Stimulated activated CD4-positive, alpha-beta T cell treated with anti-CD3 and anti-CD28 coated beads, Interleukin-4, amount 100 ng/mL, for 1 hour (primary cell): ENCODE data around the gene FARSA.
"Not testable (repeated sequence)": the region's sequence is repeated elsewhere in the genome, so short reads cannot be mapped to it uniquely, and the experiment has no call there.

Experiments used
- DNase-seq: peaks from one replicate; pipeline ENCODE4 v3.0.0-alpha.2; 2020

Gene FARSA

DNA sequence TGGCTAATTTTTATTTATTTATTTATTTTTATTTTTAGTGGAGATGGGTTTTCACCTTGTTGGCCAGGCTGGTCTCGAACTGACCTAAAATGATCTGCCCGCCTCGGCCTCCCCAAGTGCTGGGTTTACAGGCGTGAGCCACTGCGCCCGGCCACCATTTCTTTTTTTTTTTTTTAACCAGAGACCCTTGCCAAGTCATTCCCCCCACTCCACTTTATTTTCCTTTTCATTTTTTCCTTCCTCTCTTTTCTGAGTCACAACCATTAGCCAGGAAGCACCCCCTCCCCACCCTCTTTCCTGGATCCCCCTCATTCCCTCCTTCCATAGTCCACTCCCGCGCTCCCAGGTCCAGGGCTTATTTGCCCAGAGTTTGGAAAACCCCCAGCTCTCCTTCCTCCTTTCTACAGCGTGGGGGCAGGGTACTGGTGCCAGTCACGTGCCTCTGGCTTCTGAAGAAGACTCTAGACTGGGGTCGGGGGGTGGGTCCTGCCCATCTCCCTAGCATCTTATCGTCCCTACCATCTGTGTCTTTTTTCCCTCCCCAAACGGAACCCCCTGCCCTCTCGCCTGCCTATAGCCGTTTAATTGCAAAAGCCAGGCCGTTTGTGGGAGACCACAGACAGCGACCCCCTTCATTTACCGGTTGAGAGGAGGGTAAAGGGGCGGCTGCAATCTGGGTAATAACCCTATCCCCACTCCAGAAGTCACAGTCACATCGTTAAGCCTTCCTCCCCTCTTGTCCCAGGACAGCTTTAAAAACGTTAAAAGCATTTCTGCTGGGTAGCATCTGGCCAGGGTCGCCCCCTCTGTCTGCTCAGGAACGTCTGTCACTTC lies 3.8 kb upstream of the FARSA start:
- DNase-seq = no peak

DNA sequence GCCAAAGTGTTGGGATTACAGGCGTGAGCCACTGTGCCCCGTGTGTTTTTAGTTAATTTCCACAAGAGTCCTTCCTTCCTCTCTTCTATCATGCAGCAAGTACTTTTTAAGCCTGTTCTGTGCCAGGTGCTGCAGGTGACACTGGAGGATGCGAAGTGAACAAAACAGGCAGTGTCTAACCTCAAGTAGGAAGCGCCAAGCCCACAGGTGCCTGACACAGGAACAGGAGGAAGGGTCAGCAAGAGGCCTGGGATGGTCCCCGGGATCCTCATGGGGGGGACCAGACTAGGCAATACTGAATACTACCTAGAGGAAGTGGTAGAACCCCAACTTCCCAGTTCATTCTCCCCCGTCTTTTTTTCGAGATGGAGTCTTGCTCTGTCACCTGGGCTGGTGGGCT lies 3.1 kb upstream of the FARSA start:
- DNase-seq = no peak

DNA sequence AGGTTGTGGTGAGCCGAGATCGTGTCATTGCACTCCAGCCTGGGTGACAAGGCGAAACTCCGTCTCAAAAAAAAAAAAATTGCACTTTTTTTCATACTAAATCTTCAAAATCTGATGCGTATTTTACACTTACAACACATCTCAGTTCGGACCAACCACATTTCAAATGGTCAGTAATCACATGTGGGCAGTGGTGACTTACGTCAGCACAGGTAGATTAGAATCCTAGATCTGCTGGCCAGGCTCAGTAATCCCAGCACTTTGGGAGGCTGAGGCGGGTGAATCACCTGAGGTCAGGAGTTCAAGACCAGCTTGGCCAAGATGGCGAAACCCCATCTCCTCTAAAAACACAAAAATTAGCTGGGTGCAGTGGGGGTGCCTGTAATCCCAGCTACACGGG lies 1.6 kb upstream of the FARSA start:
- no peak for DNase-seq

DNA sequence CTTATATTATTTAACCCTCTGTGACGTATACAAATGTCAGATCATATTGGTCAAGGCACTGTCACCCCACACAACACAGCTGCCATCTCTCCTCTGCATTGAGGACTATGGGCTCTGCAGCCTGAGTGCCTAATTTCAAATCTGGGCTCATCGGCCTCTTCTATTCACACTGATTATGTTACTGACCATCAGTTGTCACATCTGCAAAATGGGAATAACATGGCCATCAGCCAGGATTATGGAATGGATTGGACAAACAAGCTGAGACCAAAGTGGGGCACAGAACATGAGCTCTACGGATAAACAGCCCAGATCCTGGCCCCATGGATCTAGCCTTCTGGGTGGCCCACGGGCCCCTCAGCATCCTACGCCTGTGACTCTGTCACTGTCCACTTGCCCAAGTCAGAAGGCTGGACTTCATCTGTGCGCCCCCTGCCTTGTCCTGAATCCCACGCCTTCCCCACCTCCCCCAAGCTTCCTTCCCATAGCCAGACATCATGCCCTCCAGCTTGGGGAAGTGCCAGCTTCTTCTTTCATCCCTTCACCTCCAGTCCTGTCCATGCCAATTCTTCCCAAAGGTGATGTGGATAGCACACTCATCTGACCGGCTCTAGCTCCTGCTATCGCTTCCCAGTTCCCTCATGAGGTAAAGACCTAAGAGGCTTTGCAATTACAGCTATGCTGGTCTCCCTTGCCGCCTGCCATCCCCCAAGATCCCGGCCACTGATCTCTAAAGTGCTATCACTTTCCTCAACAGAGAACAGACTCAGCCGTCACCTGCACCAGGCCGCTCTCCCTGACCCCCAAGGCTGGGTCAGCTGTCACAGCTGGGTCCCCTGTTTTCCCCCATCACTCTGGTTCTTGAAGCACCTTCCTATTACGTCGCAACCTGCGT lies 872 bp downstream of the FARSA start:
- no peak for DNase-seq

DNA sequence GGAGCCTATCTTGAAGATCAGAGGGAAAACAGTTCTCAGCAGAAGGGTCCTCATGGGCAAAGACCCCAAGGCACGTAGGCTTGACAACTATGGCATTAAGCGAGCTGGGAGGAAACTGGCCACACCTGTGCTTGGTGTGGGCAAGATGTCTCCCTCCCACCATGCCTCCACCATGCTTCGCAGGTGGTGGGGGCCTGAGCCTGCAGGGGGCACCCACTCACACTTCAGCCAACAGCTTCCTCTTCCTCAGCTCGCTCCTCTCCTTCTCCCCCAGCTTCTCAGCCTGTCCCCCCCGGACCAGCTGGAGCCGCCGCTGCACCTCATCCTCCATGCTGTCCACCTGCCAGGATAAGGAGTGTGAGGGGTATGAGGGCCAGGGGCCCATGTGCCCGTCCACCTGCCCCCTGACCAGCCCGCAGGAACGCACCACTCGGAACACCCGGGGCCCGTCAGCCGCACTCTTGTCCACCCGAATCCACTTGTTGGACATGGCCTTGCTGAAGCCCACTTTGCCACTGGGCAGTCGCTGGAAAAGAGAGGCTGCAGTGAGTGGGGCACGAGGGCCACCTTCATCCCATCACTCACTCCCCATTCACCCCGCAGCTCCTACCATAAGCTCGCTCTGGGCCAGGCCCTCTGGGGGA lies 3.4 kb downstream of the FARSA start:
- no peak for DNase-seq

DNA sequence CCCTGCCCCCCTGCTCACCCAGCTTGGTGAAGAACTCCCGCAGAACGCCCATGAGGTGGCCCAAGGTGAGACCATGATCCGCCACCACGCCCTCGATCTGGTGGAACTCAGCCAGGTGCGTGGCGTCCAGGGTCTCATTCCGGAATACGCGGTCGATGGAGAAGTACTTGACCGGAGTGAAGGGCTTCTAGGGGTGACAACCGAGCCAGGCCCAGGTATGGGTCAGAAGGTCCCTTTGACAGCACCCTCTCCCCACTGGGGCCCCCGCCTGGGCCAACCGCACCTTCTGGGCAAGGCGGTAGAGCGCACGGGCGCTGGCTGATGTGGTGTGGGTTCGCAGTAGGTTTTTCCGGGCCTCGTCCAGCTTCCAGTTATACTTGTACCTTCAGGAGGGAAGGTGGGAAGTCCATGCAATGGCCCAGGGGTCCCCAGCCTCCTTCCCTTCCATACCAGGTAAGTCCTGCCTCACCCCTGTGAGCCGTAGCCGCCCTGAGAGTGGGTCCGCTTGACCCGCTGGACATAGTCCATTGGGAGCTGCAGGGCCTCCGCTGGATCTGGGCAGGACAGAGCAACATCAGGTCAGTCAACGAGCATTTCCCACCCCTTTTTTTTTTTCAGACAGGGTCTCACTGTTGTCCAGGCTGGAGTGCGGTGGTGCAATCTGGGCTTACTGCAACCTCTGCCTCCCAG lies 8.7 kb downstream of the FARSA start:
- DNase-seq = no peak

DNA sequence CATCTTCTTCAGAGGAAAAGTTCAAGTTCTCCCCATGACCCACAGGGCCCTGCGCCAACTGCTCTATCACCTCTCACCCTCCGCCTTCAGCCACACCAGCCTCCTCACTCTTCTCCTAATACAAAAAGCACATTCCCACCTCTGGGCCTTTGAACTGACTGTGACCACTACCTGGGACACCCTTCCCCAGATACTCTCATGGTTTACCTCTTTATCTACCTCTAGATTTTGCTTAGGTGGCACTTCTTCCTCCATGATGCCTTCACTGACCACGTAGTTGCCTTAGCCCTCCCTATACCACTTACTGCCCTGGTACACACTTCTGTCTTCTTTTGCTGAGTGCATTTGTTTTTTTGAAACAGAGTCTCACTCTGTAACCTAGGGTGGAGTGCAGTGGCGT lies 10.6 kb downstream of the FARSA start:
- no peak for DNase-seq

DNA sequence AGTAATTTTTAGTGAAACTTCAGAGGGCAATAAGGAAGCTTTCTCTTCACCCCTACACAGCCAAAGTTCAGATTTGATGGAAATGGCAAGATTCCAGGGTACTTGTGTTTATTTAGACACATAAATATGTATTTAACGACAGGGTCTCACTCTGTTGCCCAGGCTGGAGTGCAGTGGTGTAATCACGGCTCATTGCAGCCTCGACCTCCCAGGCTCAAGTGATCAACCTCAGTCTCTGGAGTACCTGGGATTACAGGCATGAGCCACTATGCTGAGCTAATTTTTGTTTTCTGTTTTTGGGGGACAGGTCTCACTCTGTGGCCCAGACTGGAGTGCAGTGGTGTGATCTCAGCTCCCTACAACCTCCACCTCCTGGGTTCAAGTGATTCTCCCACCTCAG lies 12.5 kb downstream of the FARSA start:
- DNase-seq = no peak

DNA sequence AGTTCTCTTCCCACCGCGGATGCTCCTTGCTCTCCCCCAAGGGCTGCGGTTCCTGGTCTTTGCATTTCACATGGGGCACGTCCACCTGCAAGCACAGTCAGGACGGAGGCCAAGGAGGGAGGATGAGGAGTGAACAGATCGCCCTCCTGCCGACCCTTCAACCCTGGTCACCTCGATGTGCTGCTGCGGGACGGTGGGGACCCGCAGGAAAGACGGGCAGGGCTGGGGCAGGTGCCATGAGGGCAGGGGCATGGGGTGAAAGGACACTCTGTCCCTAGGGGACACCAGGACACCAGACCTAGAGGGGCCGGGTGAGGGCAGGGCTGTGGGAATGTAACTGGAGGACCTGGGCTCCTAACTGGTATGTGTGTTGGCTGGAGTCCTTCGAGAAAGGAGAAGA lies 15.3 kb downstream of the FARSA start:
- no peak for DNase-seq

DNA sequence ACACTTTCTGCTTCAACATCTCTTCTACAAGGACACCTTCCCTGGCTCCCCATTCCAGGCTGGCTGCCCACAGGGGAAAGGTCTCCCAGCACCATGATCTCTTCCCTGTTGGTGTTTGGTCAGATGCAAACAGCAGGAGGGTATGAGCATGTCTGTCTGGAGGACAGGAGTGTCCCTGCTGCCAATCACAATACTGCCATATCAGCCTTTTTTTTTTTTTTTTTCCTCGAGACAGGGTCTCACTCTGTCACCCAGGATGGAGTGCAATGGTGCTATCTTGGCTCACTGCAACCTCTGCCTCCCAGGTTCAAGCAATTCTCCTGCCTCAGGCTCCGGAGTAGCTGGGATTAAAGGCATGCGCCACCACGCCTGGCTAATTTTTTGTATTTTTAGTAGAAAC lies 17.7 kb downstream of the FARSA start:
- DNase-seq = not testable (repeated sequence)

DNA sequence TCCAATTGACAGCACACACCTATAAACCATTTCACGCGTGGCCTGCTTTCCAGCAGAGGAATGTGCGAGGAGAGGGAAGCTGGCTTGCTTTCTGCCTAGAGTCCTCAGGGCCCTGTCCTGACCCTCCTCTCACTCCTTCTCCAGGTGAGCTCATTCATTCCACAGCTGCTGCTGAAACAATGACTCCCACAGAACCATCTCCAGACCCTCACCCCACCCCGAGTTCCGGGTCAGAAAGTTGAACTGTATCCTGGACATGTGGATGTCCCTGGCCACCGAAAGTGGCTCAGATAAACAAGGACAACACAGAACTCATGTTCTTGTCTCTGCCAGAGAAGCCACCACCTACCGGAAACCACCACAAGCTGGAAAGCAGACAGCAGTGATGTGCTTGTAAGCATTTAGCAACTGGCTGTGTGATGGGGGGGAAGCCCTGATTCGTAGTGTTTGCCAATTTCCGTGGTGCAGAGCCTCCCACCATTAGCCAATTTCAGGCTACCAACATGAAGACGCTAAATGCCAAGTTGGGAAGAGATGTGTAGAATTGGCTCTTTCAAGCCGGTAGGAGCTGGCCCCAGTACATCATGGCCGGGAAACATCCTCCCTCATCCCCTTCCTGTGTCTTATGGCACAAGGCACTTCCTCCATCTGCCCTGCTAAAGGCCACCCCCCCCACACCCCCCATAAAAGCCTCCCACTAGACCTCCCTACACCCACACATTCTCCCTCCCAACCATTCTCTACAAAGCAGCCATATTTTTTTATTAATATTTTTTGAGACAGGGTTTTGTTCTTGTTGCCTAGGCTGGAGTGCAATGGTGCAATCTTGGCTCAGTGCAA lies 19.4 kb downstream of the FARSA start:
- peak; percentile 22 for DNase-seq

DNA sequence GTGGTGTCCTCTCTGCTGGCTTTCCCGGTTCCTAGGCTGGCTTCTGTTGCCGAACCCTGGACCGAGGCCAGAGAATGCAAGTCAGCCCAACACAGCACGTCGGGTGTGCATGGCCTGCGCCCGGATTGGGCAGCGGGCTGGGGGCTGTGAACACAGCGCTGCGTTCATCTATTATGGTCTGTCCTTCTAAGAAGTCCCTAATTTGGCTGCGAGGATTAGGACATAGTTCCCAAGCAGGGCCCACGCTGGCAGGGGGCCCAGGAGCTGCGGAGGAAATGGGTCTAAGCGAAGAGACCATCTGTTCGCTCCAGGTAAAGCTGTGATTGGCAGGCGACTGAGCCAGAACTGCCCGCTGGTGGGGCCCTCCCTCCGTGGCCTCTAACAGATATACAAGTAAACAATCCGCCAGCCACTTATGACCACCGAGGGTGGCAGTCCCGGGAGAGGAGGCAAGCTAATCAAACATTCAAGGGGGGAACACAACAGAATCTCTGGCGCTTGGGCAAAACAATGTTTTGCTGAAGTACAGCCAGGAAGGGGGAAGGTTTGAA lies 20.4 kb downstream of the FARSA start:
- no peak for DNase-seq

DNA sequence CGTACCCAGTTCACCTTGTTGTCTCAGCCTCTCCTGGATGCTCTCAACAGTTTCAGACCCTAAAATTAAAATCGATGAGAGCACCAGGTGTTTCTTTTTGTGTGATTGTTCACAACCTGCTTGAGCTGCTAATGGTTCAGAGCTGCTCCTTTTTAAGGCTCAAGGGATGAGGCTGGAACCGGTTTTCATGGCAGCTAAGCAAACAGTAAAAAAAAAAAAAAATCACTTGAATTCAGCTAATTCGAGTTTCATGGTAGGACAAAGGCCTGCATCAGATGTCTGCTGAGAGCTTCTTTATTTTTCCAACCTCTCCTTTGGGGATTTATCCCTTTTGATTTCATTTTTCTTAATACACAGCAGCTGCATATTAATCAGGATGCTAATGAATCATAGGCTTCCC lies 20.9 kb downstream of the FARSA start:
- DNase-seq = no peak

DNA sequence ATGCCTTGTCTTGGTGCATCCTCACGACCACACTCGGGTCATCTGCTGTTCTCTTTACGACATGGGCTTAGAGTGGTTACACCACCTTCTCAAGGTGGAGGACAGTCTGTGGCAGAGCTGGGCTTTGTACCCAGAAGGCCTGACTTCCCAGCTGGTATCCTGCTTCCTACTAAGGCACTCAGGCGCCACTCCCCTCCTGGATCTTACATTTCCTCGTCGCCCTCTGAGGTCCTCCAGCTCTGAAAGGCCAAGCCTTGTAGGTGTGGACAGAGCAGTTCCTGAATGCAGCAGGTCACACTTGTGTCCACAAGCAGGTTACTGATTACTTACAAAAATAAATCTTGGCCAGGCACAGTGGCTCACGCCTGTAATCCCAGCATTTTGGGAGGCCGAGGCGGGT lies 26.3 kb downstream of the FARSA start:
- no peak for DNase-seq

DNA sequence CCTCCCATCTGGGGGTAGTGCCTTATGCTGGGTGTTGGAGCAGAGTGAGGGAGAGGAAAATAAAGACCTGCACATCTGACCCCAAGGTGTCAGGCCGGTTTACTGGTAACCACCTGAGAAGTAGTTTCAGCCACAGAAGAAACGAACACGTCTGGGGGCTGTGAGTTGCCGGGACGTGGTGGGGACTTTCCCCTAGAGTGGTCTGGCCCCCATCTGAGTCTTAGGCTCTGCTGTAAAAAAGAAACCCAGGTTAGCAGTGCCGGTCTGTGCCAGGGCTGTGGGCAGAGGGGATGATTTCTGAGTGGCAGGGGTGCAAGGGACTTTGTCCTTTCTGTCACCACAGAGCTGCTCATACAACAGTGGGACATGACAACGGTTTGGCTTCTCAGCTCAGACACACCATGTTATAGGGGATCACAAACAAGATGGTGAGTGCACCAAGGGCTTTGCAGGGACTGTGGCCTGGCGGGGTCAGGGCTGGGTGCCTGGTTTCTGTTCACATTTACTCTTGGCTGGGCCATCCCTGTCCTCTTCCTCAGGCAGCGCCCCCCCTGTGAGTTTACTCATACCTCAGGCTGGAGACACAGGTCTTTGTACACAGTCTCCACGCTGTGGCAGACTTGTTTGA lies 33.5 kb downstream of the FARSA start:
- DNase-seq = no peak

DNA sequence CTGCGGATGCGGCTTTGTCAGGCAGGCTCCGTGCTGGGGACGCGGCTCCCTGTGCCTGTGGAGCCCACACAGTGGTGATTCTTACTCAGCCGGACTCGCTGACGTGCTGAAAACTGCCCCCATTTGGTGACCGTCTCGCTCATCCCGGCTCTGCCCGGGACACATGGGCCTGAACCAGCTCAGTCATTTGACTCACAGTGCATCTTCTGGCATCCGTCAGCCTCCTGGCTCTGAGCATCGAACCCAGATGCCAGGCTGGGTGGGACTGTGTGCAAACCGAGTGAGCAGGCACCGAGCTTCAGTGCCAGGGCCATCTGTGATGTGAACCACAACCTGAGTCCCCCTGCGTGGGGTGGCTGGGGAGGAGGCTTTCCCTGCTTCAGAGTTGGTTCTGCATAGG lies 37.1 kb downstream of the FARSA start:
- DNase-seq = no peak

DNA sequence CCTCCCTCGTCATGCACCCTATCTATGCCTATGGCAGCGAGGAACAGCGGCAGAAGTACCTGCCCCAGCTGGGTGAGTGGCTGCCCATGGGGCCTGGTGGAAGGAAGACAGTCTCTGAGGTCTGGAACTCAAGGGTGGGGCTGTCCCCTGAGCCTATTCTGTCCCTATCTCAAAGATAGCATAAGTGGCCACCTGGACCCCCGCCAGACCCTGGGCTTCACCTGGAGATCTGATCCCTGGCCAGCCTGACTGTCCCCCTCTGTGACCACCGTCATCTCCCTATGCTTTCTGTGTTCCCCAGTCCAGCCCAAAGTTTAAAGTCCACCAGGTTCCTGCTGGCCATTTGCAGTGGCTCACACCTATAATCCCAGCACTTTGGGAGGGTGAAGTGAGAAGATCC lies 39.9 kb downstream of the FARSA start:
- no peak for DNase-seq

DNA sequence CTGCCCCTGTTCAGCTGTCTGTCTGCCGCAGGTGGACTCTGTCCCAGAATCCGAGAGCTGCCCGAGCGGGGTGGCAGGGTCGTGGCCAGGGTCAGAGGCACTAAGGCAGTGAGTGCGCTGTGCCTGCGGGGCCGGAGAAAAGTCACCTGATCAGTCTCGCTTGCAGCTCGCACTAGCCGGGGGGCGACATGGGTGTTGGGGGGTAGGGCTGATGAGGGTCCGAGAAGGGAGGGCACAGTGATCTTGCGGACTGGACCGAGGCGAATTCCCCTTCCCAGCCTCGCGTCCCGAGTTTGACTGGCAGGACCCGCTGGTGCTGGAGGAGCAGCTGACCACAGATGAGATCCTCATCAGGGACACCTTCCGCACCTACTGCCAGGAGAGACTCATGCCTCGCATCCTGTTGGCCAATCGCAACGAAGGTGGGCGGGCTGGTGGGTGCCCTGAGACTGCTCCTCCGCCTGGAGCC lies 41.9 kb downstream of the FARSA start:
- DNase-seq = no peak

DNA sequence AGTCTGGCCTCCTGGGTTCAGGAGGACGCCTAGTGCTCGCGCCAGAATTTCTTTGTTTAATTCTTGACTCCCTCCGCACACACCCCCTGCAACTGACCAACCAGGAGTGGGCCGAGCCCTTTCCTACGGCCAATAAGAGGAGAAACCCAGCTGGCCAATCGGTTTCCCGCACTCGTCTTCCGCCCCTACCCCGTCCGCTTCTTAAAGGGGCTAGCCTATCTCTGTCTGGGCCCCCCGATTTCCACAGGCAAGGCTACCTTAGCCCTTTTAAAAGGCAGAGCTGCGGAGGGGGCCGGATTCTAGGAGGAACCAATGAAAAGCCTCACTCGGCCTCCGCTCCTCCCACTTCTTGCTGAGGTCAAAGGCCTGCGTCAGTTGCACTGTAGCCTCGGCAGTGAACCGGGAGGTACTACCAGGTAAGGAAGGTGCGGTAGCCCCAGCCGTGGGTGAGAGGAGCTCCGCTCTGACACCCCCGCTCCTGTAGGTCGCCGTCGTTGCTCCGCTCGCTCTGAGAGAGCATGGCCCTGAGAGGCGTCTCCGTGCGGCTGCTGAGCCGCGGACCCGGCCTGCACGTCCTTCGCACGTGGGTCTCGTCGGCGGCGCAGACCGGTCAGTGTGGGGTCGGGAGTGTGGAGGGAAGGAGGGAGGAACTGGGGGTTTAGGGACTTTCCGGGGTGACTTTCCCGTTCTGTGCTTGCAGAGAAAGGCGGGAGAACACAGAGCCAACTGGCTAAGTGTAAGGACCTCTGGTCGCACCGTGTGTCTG lies 42.5 kb downstream of the FARSA start, which contains the start of gene GCDH:
Gene GCDH (plus strand): TSS at position 374 of the 766 bp plus-strand sequence. CDS start 145 bp downstream, at position 519.
- DNase-seq = peak; percentile 92

DNA sequence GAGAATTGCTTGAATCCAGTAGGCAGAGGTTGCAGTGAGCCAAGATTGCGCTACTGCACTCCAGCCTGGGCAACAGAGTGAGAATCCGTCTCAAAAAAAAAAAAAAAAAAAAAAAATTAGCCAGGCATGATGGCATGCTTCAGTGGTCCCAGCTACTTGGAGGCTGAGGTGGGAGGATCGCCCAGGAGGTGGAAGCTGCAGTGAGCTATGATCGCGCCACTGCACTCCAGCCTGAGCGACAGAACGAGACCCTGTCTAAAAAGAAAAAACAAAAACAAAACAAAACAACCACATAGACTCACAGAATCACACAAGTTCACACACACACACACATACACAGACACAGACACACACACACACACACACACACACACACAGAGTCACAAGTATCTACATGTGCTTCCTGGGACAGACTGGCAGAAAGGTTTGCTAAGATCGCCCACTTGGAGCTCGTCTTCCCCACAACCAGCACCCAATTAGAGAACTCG lies 43.2 kb downstream of the FARSA start:
- DNase-seq = not testable (repeated sequence)
